Measurements from ENCODE around the gene FGF5.
"Not testable (repeated sequence)": the region's sequence is repeated elsewhere in the genome, so short reads cannot be mapped to it uniquely, and the experiment has no call there.

The FGF5 gene

DNA sequence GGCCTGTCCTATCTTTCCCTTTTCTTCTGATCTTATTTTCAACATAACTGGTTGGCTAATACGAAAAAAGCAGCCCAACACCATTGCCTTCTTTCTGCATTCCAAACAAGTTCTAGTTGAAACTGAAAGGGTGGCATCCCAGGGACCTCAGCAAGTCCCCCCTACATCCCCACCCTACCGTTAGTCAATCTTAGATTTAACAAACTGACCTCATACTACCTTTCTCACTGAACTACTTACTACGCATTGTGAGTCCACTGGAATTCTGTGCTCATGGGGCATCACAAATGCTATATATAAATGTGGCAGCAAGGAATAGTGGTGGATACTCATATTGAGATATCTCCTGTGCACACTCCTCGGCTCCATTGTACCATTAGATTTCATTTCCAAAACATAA is 33.1 kb upstream of the FGF5 start:
- DNase-seq: no peak
- no peaks in the 10 kb centered on the region for H3K4me1 Mint-ChIP-seq
- no peaks in the 10 kb centered on the region for H3K9me3 Mint-ChIP-seq
- H3K27ac Mint-ChIP-seq: no peak overlapping the region
- H3K36me3 Mint-ChIP-seq (ENCODE audit: low read depth): no peaks in the 10 kb centered on the region
- peaks cover 39% of the 10 kb centered on the region for H3K27me3 Mint-ChIP-seq (ENCODE audit: low read depth, poor library complexity)
- no peak overlapping the region for H3K4me3 Mint-ChIP-seq
- TF ChIP-seq, protein P1, sequence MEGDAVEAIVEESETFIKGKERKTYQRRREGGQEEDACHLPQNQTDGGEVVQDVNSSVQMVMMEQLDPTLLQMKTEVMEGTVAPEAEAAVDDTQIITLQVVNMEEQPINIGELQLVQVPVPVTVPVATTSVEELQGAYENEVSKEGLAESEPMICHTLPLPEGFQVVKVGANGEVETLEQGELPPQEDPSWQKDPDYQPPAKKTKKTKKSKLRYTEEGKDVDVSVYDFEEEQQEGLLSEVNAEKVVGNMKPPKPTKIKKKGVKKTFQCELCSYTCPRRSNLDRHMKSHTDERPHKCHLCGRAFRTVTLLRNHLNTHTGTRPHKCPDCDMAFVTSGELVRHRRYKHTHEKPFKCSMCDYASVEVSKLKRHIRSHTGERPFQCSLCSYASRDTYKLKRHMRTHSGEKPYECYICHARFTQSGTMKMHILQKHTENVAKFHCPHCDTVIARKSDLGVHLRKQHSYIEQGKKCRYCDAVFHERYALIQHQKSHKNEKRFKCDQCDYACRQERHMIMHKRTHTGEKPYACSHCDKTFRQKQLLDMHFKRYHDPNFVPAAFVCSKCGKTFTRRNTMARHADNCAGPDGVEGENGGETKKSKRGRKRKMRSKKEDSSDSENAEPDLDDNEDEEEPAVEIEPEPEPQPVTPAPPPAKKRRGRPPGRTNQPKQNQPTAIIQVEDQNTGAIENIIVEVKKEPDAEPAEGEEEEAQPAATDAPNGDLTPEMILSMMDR (IDR thresholded peaks at IDR 0.05): no peak

DNA sequence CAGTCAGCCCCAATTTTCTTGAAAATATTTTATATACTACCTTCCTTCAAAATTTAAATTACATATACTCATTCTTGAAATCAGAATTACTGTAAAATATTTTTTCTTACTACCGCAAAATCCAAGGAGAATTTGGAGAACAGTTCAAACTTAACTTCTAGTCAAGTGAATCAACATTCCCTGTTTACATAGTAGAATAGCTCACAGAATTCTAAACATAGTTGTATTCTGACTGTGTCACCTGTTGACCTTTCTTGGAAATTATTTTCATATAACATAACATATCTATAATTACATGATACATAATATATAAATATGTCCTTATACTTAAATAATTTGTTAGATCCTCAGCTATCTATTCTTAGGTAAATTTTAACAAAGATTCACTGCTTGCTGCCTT is 31.0 kb upstream of the FGF5 start:
- no peaks in the 10 kb centered on the region for H3K9me3 Mint-ChIP-seq
- no peak for DNase-seq
- H3K4me1 Mint-ChIP-seq: no peaks in the 10 kb centered on the region
- H3K4me3 Mint-ChIP-seq: no peak overlapping the region
- H3K36me3 Mint-ChIP-seq (ENCODE audit: low read depth): no peaks in the 10 kb centered on the region
- H3K27ac Mint-ChIP-seq: no peak overlapping the region
- TF ChIP-seq, protein P1 (IDR thresholded peaks at IDR 0.05): no peak
- H3K27me3 Mint-ChIP-seq (ENCODE audit: low read depth, poor library complexity): peaks cover 24% of the 10 kb centered on the region

DNA sequence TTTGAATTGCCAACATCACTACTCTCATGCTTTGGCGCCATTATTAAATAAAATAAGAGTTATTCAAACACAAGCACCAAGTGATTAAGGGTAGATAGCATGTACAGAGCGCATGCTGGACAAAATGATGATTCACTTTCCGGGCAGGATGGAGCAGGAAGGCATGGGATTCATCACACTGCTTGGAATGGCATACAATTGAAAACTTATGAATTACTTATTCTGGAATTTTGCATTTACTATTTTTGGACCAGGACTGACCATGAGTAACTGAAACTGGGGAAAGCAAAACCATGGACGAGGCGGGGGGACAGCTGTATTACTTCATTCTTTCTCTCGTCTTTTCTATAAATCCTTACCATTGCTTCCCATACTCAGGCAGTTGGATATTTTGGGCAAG is 28.5 kb upstream of the FGF5 start:
- TF ChIP-seq, protein P1 (IDR thresholded peaks at IDR 0.05): no peak
- no peaks in the 10 kb centered on the region for H3K36me3 Mint-ChIP-seq (ENCODE audit: low read depth)
- no peak for DNase-seq
- no peaks in the 10 kb centered on the region for H3K9me3 Mint-ChIP-seq
- no peaks in the 10 kb centered on the region for H3K4me1 Mint-ChIP-seq
- H3K27ac Mint-ChIP-seq: no peak overlapping the region
- H3K27me3 Mint-ChIP-seq (ENCODE audit: low read depth, poor library complexity): peaks cover 15% of the 10 kb centered on the region
- H3K4me3 Mint-ChIP-seq: no peak overlapping the region

DNA sequence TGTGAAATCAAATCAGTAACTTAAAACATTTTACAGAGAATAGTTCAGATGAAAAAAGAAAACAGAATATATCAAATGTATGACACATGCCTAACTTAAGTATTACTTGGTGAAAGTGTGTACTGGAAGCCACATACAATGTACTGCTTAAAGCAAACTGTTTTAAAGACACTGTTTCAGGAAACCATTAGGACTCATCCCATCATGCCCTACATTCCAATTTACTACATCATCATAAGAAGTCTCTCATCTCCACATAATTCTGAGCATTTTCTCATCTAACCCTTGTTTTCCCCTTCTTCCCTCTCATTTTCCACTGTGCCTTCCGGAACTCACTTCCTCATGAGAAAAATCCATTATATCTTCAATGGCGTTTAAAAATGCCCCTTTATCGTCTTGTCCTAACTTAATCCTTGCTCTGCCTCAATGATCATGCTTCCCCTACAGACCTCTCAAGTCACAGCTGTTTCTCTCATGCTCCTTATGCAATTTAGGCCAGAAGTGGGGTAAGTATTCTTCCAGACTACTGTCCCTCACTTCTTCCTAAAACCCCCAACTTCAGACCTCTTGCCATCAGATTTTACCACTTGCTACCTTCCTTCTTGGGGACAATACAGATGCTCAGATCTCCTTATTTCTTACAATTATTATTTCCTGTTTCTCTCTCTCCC is 26.8 kb upstream of the FGF5 start:
- TF ChIP-seq, protein P1 (IDR thresholded peaks at IDR 0.05): no peak
- H3K4me1 Mint-ChIP-seq: no peaks in the 10 kb centered on the region
- H3K27ac Mint-ChIP-seq: no peak overlapping the region
- H3K36me3 Mint-ChIP-seq (ENCODE audit: low read depth): no peaks in the 10 kb centered on the region
- H3K4me3 Mint-ChIP-seq: no peak overlapping the region
- no peaks in the 10 kb centered on the region for H3K9me3 Mint-ChIP-seq
- DNase-seq: no peak
- H3K27me3 Mint-ChIP-seq (ENCODE audit: low read depth, poor library complexity): peaks cover 14% of the 10 kb centered on the region

DNA sequence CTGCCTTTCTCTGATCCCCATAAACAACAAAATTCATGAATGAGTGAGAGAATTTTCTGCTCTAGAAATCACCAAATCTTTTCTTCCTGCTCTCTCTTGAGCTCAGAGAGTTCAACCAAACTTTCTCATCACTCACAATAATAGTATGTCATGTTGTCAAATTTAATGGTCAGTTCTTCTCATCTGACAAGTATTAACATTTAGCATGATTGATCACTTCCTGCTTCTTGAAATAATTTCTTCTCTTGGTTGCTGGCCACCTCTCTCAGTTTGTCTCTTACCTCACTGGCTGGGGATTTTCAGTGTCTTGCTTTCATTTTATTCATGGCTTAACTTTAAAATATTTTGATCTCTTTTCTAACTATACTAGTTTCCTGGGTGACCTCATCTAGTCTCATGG is 25.5 kb upstream of the FGF5 start:
- H3K9me3 Mint-ChIP-seq: no peaks in the 10 kb centered on the region
- H3K4me1 Mint-ChIP-seq: no peaks in the 10 kb centered on the region
- no peak overlapping the region for H3K4me3 Mint-ChIP-seq
- no peaks in the 10 kb centered on the region for H3K36me3 Mint-ChIP-seq (ENCODE audit: low read depth)
- H3K27me3 Mint-ChIP-seq (ENCODE audit: low read depth, poor library complexity): peaks cover 18% of the 10 kb centered on the region
- TF ChIP-seq, protein P1 (IDR thresholded peaks at IDR 0.05): no peak
- no peak for DNase-seq
- no peak overlapping the region for H3K27ac Mint-ChIP-seq

DNA sequence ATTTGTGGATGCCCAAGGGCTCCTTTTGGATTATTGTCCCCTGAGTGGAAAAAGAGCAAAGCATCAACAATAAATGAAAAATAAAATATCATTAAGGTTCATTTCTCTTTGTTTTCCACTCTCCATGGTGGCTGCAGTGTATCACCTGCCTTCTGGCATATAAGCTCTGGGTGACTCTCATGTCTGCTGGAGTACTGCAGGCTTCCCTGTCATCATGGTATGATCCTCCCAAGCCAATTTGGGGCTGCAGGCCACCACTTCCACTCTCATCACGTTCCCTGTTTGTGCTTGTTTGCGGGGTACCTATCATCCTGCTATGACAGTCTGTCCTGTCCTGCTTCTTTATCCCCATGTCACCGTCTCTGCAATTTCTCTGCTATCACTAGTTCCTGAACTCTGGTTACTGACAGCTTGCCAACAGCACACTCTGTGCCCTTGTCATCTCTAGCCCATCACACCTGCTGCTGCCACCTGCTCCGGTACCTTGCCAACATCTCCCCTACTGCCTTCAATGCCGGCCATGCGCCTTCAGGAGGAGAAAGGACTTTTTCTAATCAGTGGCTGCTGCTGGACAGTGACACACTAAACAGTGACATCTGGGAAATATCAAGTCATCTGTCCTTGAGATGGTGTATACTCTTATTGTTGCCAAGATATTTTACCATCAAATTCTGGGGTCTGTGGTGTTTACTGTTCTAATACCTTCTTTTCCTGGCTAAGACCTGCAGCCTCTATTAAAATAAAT is 23.0 kb upstream of the FGF5 start:
- Mint-ChIP-seq H3K27ac (no peak overlapping the region), H3K36me3 (ENCODE audit: low read depth) (no peaks in the 10 kb centered on the region), H3K27me3 (ENCODE audit: low read depth, poor library complexity) (peaks cover 31% of the 10 kb centered on the region), H3K4me1 (no peaks in the 10 kb centered on the region), H3K9me3 (no peaks in the 10 kb centered on the region), H3K4me3 (no peak overlapping the region)
- DNase-seq: no peak
- TF ChIP-seq, protein P1 (IDR thresholded peaks at IDR 0.05): no peak

DNA sequence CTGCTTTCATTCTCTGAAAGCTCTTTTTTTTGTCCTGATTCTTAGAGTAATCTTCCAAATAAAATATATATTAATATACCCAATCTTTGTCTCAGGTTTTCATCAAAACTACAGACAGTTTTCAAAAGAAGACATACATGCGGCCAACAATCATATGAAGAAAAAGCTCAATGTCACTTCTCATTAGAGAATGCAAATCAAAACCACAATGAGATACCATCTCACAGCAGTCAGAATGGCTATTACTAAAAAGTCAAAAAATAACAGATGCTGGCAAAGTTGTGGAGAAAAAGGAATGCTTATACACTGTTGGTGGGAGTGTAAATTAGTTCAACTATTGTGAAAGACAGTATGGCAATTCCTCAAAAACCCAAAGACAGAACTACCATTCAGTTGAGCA is 19.0 kb upstream of the FGF5 start:
- not testable (repeated sequence) for H3K4me1 Mint-ChIP-seq; H3K9me3 Mint-ChIP-seq; H3K4me3 Mint-ChIP-seq; H3K36me3 Mint-ChIP-seq (ENCODE audit: low read depth); H3K27ac Mint-ChIP-seq; DNase-seq
- H3K27me3 Mint-ChIP-seq (ENCODE audit: low read depth, poor library complexity): peaks cover 40% of the 10 kb centered on the region
